Panc1 (cell line): ENCODE data around the gene ERGIC1. TPM values are rescaled to one million over a fixed set of nuclear protein-coding genes. Genes with fewer than 3 reads are reported as not detected.

Source experiments
- ATAC-seq: fragments of 200-7000 bp; cut with Tn5 transposase; 2 replicates; pipeline ENCODE4 v1.9.1; 2020; ENCODE audit warnings: mild to moderate bottlenecking, moderate library complexity
- BruUV-seq: library from RNA; stranded (reverse); fragments of 400-500 nt; replicated peaks from 2 replicates; lab custom pipeline; 2021; lab: Mats Ljungman, UMichigan
- CTCF ChIA-PET: fragments of 300-600 bp; sonication (Branson Sonifier 250); formaldehyde crosslinking; loops from one replicate; lab custom pipeline; 2022; ENCODE audit warnings: antibody characterized with exemption; lab: Charles Lee
- POLR2A ChIA-PET: fragments of 300-600 bp; sonication (Branson Sonifier 250); formaldehyde crosslinking; loops from one replicate; lab custom pipeline; 2022; ENCODE audit warnings: antibody characterized with exemption; lab: Charles Lee
- DNase-seq: peaks from one replicate; pipeline ENCODE4 v3.0.0-alpha.2; 2010; ENCODE audit warnings: low read depth, low spot score
- H3K27ac ChIP-seq: 2 replicates; pipeline ENCODE4 v1.5.1; 2011; ENCODE audit warnings: mild to moderate bottlenecking, low read length, inconsistent platforms
- H3K27me3 ChIP-seq: fragments of 200-500 bp; sonication (Bioruptor generic); 2 replicates; pipeline ENCODE4 v1.6.0; 2014; ENCODE audit warnings: low read length, inconsistent platforms; ENCODE audit not compliant: control insufficient read depth, insufficient read depth
- H3K36me3 ChIP-seq: fragments of 200-500 bp; sonication (Bioruptor generic); 2 replicates; pipeline ENCODE4 v1.5.1; 2014; ENCODE audit warnings: inconsistent platforms, mild to moderate bottlenecking, low read length, moderate library complexity; ENCODE audit not compliant: control insufficient read depth, insufficient read depth
- H3K4me1 ChIP-seq: 2 replicates; pipeline ENCODE4 v1.5.1; 2011; ENCODE audit warnings: inconsistent platforms, mild to moderate bottlenecking, low read length, moderate library complexity; ENCODE audit not compliant: control insufficient read depth, insufficient read depth
- H3K4me3 ChIP-seq, 2 experiments: 2 replicates each; pipeline ENCODE4 v1.5.1; 2011 to 2012; ENCODE audit warnings: low read depth in 2 of 2, low read length in 2 of 2, mild to moderate bottlenecking in 2 of 2, inconsistent platforms in 1 of 2, moderate library complexity in 1 of 2
- H3K9me3 ChIP-seq: fragments of 200-500 bp; sonication (Bioruptor generic); 2 replicates; pipeline ENCODE4 v1.5.1; 2014; ENCODE audit warnings: low read depth, mild to moderate bottlenecking, inconsistent platforms, low read length, moderate library complexity; ENCODE audit not compliant: control insufficient read depth, insufficient read depth
- CTCF ChIP-seq: fragments of 450-650 bp; IDR thresholded peaks from 2 replicates; pipeline ENCODE4 v1.5.1; 2017; ENCODE audit warnings: mild to moderate bottlenecking
- POLR2AphosphoS5 ChIP-seq: IDR thresholded peaks from 2 replicates; pipeline ENCODE4 v1.6.1; 2012; ENCODE audit warnings: mild to moderate bottlenecking, low read depth, low read length, moderate library complexity
- SIN3A ChIP-seq: IDR thresholded peaks from 2 replicates; pipeline ENCODE4 v1.6.1; 2012; ENCODE audit warnings: low read depth, mild to moderate bottlenecking, low read length, moderate library complexity, borderline replicate concordance; ENCODE audit not compliant: insufficient read depth
- TCF7L2 ChIP-seq: IDR thresholded peaks from 2 replicates; pipeline ENCODE4 v1.6.1; 2011; ENCODE audit warnings: mild to moderate bottlenecking, low read depth, low read length, inconsistent platforms
- in situ Hi-C: cut with HindIII; loops from 2 replicates; pipeline ENCODE4 v1.10.0; 2016; ENCODE audit warnings: low sequenced_read_pairs, low pct_unique_long_range_greater_than_20kb
- intact Hi-C: fragments of 100-400 bp; cut with micrococcal nuclease; formaldehyde crosslinking; loops from one replicate; pipeline ENCODE4 v1.10.0; 2022; ENCODE audit not compliant: unreplicated experiment
- total RNA-seq: library from RNA; stranded (reverse); gene quantifications from one replicate; pipeline ENCODE4 v1.2.1, GENCODE V29; 2021; ENCODE audit not compliant: unreplicated experiment
- TF ChIP-seq, protein P1 (sequence below), 2 experiments: IDR thresholded peaks; 2 replicates each; pipeline ENCODE4 v1.6.1; 2011 to 2012; ENCODE audit warnings: low read depth in 2 of 2, control low read depth in 1 of 2, low read length in 1 of 2, mild to moderate bottlenecking in 1 of 2, moderate library complexity in 1 of 2; ENCODE audit not compliant: insufficient read depth in 1 of 2

The ERGIC1 gene
- total RNA-seq, 1 experiment from 2014 or later = 206 TPM

GRCh38 chr5:172841256-172841655 lies 7.2 kb downstream of the ERGIC1 start:
- no peak for DNase-seq
- ChIA-PET CTCF (interaction anchor here (0.8 kb wide), 1 partner anchor 10 kb away, joined by 3 read pairs; no protein-coding TSS in a partner anchor), POLR2A (interaction anchor here (1.2 kb wide), 1 partner anchor 69 kb away, joined by 3 read pairs; no protein-coding TSS in a partner anchor)
- Histone ChIP-seq H3K4me1 (peaks cover 46% of the 10 kb centered on the region), H3K4me3 (no peak overlapping the region), H3K27ac (peak overlapping the region; percentile 74), H3K36me3 (peaks cover 6% of the 10 kb centered on the region; the same call in 1 of the 2 replicates), H3K9me3 (no peaks in the 10 kb centered on the region), H3K27me3 (no peaks in the 10 kb centered on the region)
- BruUV-seq = no TSS peak
- TF ChIP-seq CTCF (no peak), TCF7L2 (no peak), SIN3A (no peak), POLR2AphosphoS5 (no peak)
- TF ChIP-seq, protein P1, sequence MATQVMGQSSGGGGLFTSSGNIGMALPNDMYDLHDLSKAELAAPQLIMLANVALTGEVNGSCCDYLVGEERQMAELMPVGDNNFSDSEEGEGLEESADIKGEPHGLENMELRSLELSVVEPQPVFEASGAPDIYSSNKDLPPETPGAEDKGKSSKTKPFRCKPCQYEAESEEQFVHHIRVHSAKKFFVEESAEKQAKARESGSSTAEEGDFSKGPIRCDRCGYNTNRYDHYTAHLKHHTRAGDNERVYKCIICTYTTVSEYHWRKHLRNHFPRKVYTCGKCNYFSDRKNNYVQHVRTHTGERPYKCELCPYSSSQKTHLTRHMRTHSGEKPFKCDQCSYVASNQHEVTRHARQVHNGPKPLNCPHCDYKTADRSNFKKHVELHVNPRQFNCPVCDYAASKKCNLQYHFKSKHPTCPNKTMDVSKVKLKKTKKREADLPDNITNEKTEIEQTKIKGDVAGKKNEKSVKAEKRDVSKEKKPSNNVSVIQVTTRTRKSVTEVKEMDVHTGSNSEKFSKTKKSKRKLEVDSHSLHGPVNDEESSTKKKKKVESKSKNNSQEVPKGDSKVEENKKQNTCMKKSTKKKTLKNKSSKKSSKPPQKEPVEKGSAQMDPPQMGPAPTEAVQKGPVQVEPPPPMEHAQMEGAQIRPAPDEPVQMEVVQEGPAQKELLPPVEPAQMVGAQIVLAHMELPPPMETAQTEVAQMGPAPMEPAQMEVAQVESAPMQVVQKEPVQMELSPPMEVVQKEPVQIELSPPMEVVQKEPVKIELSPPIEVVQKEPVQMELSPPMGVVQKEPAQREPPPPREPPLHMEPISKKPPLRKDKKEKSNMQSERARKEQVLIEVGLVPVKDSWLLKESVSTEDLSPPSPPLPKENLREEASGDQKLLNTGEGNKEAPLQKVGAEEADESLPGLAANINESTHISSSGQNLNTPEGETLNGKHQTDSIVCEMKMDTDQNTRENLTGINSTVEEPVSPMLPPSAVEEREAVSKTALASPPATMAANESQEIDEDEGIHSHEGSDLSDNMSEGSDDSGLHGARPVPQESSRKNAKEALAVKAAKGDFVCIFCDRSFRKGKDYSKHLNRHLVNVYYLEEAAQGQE (IDR thresholded peaks at IDR 0.05; ENCODE audit: insufficient read depth in 1 of 2, low read depth in 2 of 2, low read length in 1 of 2) = no peak
- no peak for ATAC-seq
- in situ Hi-C loops = no loop called here
- intact Hi-C loops = no loop called here

DNA sequence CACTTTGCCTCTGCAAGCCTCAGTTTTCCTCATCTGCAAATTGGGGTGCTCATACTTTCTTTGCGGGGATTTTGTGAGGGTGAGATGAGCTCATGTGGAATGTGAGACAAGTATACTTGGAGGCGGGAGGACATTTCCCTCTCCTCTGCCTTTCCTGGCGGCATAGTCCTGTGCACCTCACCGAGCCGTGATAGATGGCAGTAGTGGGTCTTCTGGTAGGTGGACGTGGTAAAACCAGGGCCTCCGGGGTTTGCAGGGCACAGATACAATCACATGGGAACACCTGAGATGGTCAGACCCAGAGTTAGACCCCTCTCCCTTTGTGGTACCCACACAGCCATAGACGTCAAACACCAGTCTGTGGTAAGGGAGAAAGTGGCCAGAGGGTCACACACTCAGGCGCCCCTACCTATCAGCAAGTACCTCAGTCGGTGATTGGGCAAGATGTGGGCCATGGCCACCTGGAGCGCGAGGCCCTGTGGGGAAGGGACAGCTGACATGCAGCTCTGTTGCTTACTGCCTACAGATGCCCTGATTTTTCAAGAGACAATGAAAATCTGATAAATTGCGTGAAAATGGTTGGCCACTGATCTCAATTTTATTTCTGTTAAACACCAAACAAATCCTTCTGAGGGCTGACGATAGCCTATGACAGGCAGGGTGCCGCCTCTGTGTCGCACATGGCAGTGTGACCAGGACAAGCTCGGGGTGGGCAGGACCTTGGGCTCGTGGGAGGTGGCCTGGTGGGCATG lies 9.9 kb downstream of the ERGIC1 start:
- intact Hi-C loops = no loop called here
- POLR2A ChIA-PET = no interaction called here
- in situ Hi-C loops = no loop called here

More for the DNA sequence above, 9.9 kb downstream of the ERGIC1 start:
- ATAC-seq (no peak), DNase-seq (no peak)
- Histone ChIP-seq H3K4me1 (peaks cover 52% of the 10 kb centered on the region), H3K4me3 (no peak overlapping the region), H3K36me3 (peaks cover 6% of the 10 kb centered on the region; the same call in 1 of the 2 replicates), H3K27me3 (no peaks in the 10 kb centered on the region), H3K27ac (peak overlapping the region; percentile 57; the same call in 1 of the 2 replicates), H3K9me3 (no peaks in the 10 kb centered on the region)
- CTCF ChIA-PET = no interaction called here
- TF ChIP-seq TCF7L2 = no peak
- no peak for TF ChIP-seq SIN3A
- TF ChIP-seq, protein P1 (IDR thresholded peaks at IDR 0.05; ENCODE audit: insufficient read depth in 1 of 2, low read depth in 2 of 2, low read length in 1 of 2) = no peak
- TF ChIP-seq CTCF = no peak
- no peak for TF ChIP-seq POLR2AphosphoS5
- no TSS peak for BruUV-seq
